B cell (primary cell): ENCODE measurements around the gene PLA2G10. TPM values are rescaled to one million over a fixed set of nuclear protein-coding genes. Genes with fewer than 3 reads are reported as not detected.

ENCODE experiments used
- ATAC-seq: fragments of 200-7000 bp; cut with Tn5 transposase; one replicate; pipeline ENCODE4 v1.10.0; 2021; ENCODE audit warnings: low read depth, mild to moderate bottlenecking, moderate number of reproducible peaks, moderate library complexity
- CTCF ChIA-PET: fragments of 350-600 bp; sonication (Branson Sonifier 250); formaldehyde crosslinking; loops from one replicate; lab custom pipeline; 2021; ENCODE audit warnings: antibody characterized with exemption, inconsistent platforms; lab: Charles Lee
- POLR2A ChIA-PET: fragments of 350-600 bp; sonication (Branson Sonifier 250); formaldehyde crosslinking; loops from one replicate; lab custom pipeline; 2021; ENCODE audit warnings: antibody characterized with exemption; lab: Charles Lee
- DNase-seq: peaks from one replicate; pipeline ENCODE4 v3.0.0; 2013
- H2AFZ ChIP-seq: 2 replicates; pipeline ENCODE4 v1.6.1; 2012; ENCODE audit warnings: mild to moderate bottlenecking, low read depth, low read length; ENCODE audit not compliant: insufficient read depth, poor library complexity, severe bottlenecking
- H3K27ac ChIP-seq, 2 donors: 1 replicate in 1 of 2; 2 replicates in 1 of 2; pipeline ENCODE4 v1.5.1; 2012 to 2013; ENCODE audit warnings: low read length in 2 of 2, mild to moderate bottlenecking in 2 of 2, moderate library complexity in 1 of 2
- H3K27me3 ChIP-seq, 4 experiments: fragments of 200-600 bp in 1 of 4; sonication (generic) in 1 of 4; replicated peaks in 1 of 4; 1 replicate in 2 of 4; 2 replicates in 2 of 4; pipeline versions ENCODE4 v1.6.1 to v1.7.0; 2013 to 2016; ENCODE audit warnings: low read length in 3 of 4, mild to moderate bottlenecking in 2 of 4, mixed read lengths in 1 of 4, moderate library complexity in 1 of 4; ENCODE audit not compliant: insufficient read depth in 4 of 4, control insufficient read depth in 3 of 4; ENCODE audit errors: control extremely low read depth in 1 of 4
- H3K36me3 ChIP-seq, 2 experiments: replicated peaks in 1 of 2; 1 replicate in 1 of 2; 2 replicates in 1 of 2; pipeline versions ENCODE4 v1.6.1 to v1.7.1; 2013; ENCODE audit warnings: low read length in 1 of 2; ENCODE audit not compliant: insufficient read depth in 2 of 2, control insufficient read depth in 1 of 2; ENCODE audit errors: control extremely low read depth in 1 of 2, extremely low read depth in 1 of 2
- H3K4me1 ChIP-seq, 2 donors: fragments of 200-600 bp in 1 of 2; sonication (generic) in 1 of 2; 1 replicate in 1 of 2; 2 replicates in 1 of 2; pipeline versions ENCODE4 v1.5.1 to v1.6.1; 2013 to 2017; ENCODE audit warnings: low read length in 2 of 2; ENCODE audit not compliant: control insufficient read depth in 2 of 2, insufficient read depth in 2 of 2
- H3K4me2 ChIP-seq: replicated peaks from 2 replicates; pipeline ENCODE3; 2012; ENCODE audit warnings: mild to moderate bottlenecking, low read depth, low read length; ENCODE audit not compliant: poor library complexity, severe bottlenecking
- H3K4me3 ChIP-seq, 5 experiments: fragments of 200-600 bp in 1 of 5; sonication (generic) in 1 of 5; 1 replicate in 3 of 5; 2 replicates in 2 of 5; pipeline versions ENCODE4 v1.5.1 to v1.7.0; 2011 to 2016; ENCODE audit warnings: low read length in 4 of 5, mild to moderate bottlenecking in 4 of 5, low read depth in 2 of 5, control low read depth in 1 of 5, moderate library complexity in 1 of 5; ENCODE audit not compliant: insufficient read depth in 1 of 5; ENCODE audit errors: control extremely low read depth in 1 of 5, extremely low read depth in 1 of 5
- H3K79me2 ChIP-seq: fragments of 200-600 bp; sonication (generic); one replicate; pipeline ENCODE4 v1.6.0; 2016; ENCODE audit warnings: low read length; ENCODE audit not compliant: control insufficient read depth, insufficient read depth
- H3K9ac ChIP-seq: fragments of 200-600 bp; sonication (generic); 2 replicates; pipeline ENCODE4 v1.6.1; 2017; ENCODE audit warnings: mild to moderate bottlenecking, low read length, moderate library complexity
- H3K9me3 ChIP-seq, 3 donors: one replicate each; pipeline versions ENCODE4 v1.6.1 to v1.7.1; 2013; ENCODE audit warnings: low read length in 2 of 3; ENCODE audit not compliant: control insufficient read depth in 2 of 3, insufficient read depth in 1 of 3; ENCODE audit errors: control extremely low read depth in 1 of 3
- H4K20me1 ChIP-seq: 2 replicates; pipeline ENCODE4 v1.6.0; 2012; ENCODE audit warnings: mild to moderate bottlenecking, low read length; ENCODE audit not compliant: insufficient read depth, control insufficient read depth, poor library complexity, severe bottlenecking
- H3K27ac Mint-ChIP-seq: one replicate; pipeline ENCODE4 v1.8.0; 2021; ENCODE audit warnings: mixed read lengths
- H3K27me3 Mint-ChIP-seq: one replicate; pipeline ENCODE4 v1.8.0; 2021; ENCODE audit warnings: mixed read lengths
- H3K4me1 Mint-ChIP-seq: one replicate; pipeline ENCODE4 v1.8.0; 2021; ENCODE audit warnings: mixed read lengths
- H3K4me3 Mint-ChIP-seq: one replicate; pipeline ENCODE4 v1.8.0; 2021; ENCODE audit warnings: mixed read lengths
- H3K9me3 Mint-ChIP-seq: one replicate; pipeline ENCODE4 v1.8.0; 2022; ENCODE audit warnings: mixed read lengths; ENCODE audit not compliant: insufficient read depth
- CTCF ChIP-seq: fragments of 200-600 bp; IDR thresholded peaks from one replicate; pipeline ENCODE4 v1.8.0; 2022; ENCODE audit warnings: antibody characterized with exemption, mild to moderate bottlenecking
- EZH2 ChIP-seq: IDR thresholded peaks from 2 replicates; pipeline ENCODE4 v1.6.1; 2012; ENCODE audit warnings: borderline replicate concordance, low read depth, mild to moderate bottlenecking, moderate library complexity, low read length; ENCODE audit not compliant: insufficient read depth, poor library complexity, severe bottlenecking
- WGBS: methylation state at CpG from one replicate; pipeline ENCODE4 v1.1.5; 2013; ENCODE audit warnings: missing lambda C conversion rate; ENCODE audit not compliant: insufficient coverage; 5-methylcytosine and 5-hydroxymethylcytosine counted together
- intact Hi-C: fragments of 100-400 bp; cut with micrococcal nuclease; formaldehyde crosslinking; loops from one replicate; pipeline ENCODE4 v1.10.0; 2022
- polyA plus RNA-seq: library from polyadenylated mRNA; depleted of rRNA; stranded (reverse); fragments of >200 nt; gene quantifications from 2 replicates; pipeline ENCODE4 v1.2.3, GENCODE V29; 2012
- total RNA-seq, 2 donors: library from RNA; stranded (reverse); fragments of 120-200 nt in 1 of 2; gene quantifications; 1 replicate in 1 of 2; 2 replicates in 1 of 2; pipeline versions ENCODE4 v1.2.3 to v1.2.4, GENCODE V29; 2013 to 2022

Gene PLA2G10
- total and polyA plus RNA-seq, 2 donors (not counting 1 experiment from before 2014, with no cell fraction given): not detected

GRCh38 chr16:14669776-14670175 is 24.3 kb downstream of the PLA2G10 start:
- no peak overlapping the region for H3K9ac ChIP-seq
- H3K36me3 ChIP-seq: peaks cover 15 to 35% of the 10 kb centered on the region in 2 experiments
- intact Hi-C loops: no loop called here
- no peaks in the 10 kb centered on the region for H3K9me3 ChIP-seq
- no peaks in the 10 kb centered on the region for H3K27me3 ChIP-seq
- H3K79me2 ChIP-seq: no peaks in the 10 kb centered on the region
- peaks cover 12 to 15% of the 10 kb centered on the region in 2 donors for H3K4me1 ChIP-seq
- no peak overlapping the region for H3K4me2 ChIP-seq
- no peak overlapping the region for H2AFZ ChIP-seq
- Mint-ChIP-seq H3K27ac (no peak overlapping the region), H3K4me1 (peaks cover 18% of the 10 kb centered on the region), H3K27me3 (no peaks in the 10 kb centered on the region), H3K4me3 (no peak overlapping the region), H3K9me3 (no peaks in the 10 kb centered on the region)
- CTCF ChIA-PET: no interaction called here
- DNase-seq (no peak), ATAC-seq (no peak)
- no peak for TF ChIP-seq EZH2
- no peak for TF ChIP-seq CTCF
- H3K4me3 ChIP-seq: no peak overlapping the region
- H4K20me1 ChIP-seq: no peaks in the 10 kb centered on the region
- POLR2A ChIA-PET: no interaction called here
- H3K27ac ChIP-seq: no peak overlapping the region
- 93% methylated on average over 2 of the region's 4 CpGs for WGBS

GRCh38 chr16:14668556-14669223 is 25.4 kb downstream of the PLA2G10 start:
- no peak for ATAC-seq
- Histone ChIP-seq H3K27ac (no peak overlapping the region), H2AFZ (no peak overlapping the region), H3K9me3 (no peaks in the 10 kb centered on the region), H3K4me3 (no peak overlapping the region), H3K79me2 (no peaks in the 10 kb centered on the region), H3K4me2 (no peak overlapping the region), H3K36me3 (peaks cover 16 to 44% of the 10 kb centered on the region in 2 experiments), H3K9ac (no peak overlapping the region), H4K20me1 (no peaks in the 10 kb centered on the region), H3K27me3 (no peaks in the 10 kb centered on the region), H3K4me1 (peaks cover 12 to 15% of the 10 kb centered on the region in 2 donors)
- no peaks in the 10 kb centered on the region for H3K27me3 Mint-ChIP-seq
- no peak overlapping the region for H3K27ac Mint-ChIP-seq
- H3K4me3 Mint-ChIP-seq: no peak overlapping the region
- intact Hi-C loops: no loop called here
- ChIA-PET POLR2A (no interaction called here), CTCF (no interaction called here)
- no peak for TF ChIP-seq EZH2
- TF ChIP-seq CTCF: no peak
- 100% methylated on average over 1 of the region's 7 CpGs for WGBS
- no peak for DNase-seq
- peaks cover 15% of the 10 kb centered on the region for H3K4me1 Mint-ChIP-seq
- H3K9me3 Mint-ChIP-seq: no peaks in the 10 kb centered on the region
